ENCODE data around the gene NRSN2.

The NRSN2 gene

DNA sequence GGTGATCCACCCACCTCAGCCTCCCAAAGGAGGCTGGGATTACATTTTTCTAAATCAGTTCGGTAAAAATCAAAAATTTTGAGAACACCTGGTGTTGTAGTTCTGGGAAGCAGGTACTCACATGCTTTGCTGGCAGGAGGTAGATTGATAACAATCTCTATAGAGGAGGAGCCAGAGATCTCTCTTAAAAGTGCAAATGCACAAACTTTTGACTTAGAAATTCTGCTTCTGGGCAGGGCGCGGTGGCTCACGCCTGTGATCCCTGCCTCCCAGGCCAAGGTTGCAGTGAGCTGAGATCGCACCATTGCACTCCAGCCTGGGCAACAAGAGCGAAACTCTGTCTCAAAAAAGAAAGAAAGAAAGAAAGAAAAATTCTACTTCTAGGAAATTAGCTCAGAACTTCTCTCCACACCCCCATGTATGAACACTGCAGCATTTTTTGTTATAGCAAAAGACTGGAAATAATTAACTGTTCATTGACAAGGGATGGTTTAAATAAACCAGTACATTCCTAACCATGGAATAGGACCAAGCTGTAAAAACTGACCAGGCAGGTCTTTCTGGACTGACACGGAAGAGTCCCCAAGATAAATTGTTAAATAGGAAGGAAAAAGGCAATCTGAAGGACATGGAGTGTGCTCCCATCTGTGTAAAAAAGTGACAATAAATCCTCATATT lies 19.3 kb downstream of the NRSN2 start:
- H3K27ac ChIP-seq = no peak overlapping the region
- H3K27me3 ChIP-seq (replicated peaks) = no peaks in the 10 kb centered on the region
- no peak overlapping the region for H3K4me3 ChIP-seq (ENCODE audit: low read depth, low read length)
- no peaks in the 10 kb centered on the region for H3K36me3 ChIP-seq (replicated peaks)
- in situ Hi-C loops (cut with HindIII; ENCODE audit: low pct_ligation_motif_present, low sequenced_read_pairs) = no loop called here
- DNase-seq = no peak
- TF ChIP-seq, protein P1, sequence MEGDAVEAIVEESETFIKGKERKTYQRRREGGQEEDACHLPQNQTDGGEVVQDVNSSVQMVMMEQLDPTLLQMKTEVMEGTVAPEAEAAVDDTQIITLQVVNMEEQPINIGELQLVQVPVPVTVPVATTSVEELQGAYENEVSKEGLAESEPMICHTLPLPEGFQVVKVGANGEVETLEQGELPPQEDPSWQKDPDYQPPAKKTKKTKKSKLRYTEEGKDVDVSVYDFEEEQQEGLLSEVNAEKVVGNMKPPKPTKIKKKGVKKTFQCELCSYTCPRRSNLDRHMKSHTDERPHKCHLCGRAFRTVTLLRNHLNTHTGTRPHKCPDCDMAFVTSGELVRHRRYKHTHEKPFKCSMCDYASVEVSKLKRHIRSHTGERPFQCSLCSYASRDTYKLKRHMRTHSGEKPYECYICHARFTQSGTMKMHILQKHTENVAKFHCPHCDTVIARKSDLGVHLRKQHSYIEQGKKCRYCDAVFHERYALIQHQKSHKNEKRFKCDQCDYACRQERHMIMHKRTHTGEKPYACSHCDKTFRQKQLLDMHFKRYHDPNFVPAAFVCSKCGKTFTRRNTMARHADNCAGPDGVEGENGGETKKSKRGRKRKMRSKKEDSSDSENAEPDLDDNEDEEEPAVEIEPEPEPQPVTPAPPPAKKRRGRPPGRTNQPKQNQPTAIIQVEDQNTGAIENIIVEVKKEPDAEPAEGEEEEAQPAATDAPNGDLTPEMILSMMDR (IDR thresholded peaks at IDR 0.05; ENCODE audit: low read depth, low read length, missing control alignments) = no peak

GRCh38 chr20:366719-367485 lies 20.0 kb downstream of the NRSN2 start:
- Histone ChIP-seq H3K27ac (no peak overlapping the region), H3K27me3 (replicated peaks) (no peaks in the 10 kb centered on the region), H3K36me3 (replicated peaks) (no peaks in the 10 kb centered on the region), H3K4me3 (ENCODE audit: low read depth, low read length) (no peak overlapping the region)
- in situ Hi-C loops (cut with HindIII; ENCODE audit: low pct_ligation_motif_present, low sequenced_read_pairs) = no loop called here
- no peak for DNase-seq
- TF ChIP-seq, protein P1 (IDR thresholded peaks at IDR 0.05; ENCODE audit: low read depth, low read length, missing control alignments) = no peak

DNA sequence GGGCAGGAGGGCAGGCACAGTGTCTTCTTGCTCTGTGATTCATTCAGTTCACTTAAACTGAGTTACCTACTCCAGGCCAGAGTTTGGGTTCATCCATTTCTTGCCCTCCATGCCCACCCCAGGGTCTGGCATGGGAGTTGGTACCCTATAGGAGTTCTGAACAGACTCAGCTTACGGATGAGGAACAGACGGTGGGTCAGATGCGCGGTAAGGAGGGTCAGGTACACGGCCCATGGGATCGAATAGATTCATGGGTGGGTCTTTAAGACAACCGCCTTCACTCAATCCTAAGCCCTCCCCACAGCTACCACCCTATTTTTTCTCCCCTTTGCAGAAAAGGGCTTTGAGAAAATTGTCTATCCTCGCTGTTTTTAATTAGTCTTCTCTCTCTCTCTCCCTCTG lies 20.6 kb downstream of the NRSN2 start:
- H3K4me3 ChIP-seq (ENCODE audit: low read depth, low read length) = no peak overlapping the region
- H3K27me3 ChIP-seq (replicated peaks) = no peaks in the 10 kb centered on the region
- TF ChIP-seq, protein P1 (IDR thresholded peaks at IDR 0.05; ENCODE audit: low read depth, low read length, missing control alignments) = no peak
- in situ Hi-C loops (cut with HindIII; ENCODE audit: low pct_ligation_motif_present, low sequenced_read_pairs) = no loop called here
- no peak for DNase-seq
- no peaks in the 10 kb centered on the region for H3K36me3 ChIP-seq (replicated peaks)
- no peak overlapping the region for H3K27ac ChIP-seq

DNA sequence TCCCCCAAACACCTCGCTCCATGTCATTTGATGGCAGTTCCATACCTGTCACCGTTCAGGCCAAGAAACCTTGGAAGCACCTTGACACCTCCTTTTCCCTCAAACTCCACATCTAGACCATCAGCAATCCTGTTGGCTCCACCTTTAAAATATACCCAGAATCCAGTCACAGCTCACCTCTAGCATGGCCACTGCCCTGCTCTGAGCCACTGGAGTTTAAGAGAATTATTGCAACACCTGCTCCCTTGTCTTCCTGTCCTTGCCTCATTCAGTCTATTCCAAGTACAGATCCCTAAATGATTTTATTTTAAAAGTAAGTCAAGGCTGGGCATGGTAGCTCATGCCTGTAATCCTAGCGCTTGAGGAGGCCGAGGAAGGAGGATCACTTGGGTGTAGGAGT lies 22.0 kb downstream of the NRSN2 start:
- H3K27ac ChIP-seq = no peak overlapping the region
- in situ Hi-C loops (cut with HindIII; ENCODE audit: low pct_ligation_motif_present, low sequenced_read_pairs) = no loop called here
- TF ChIP-seq, protein P1 (IDR thresholded peaks at IDR 0.05; ENCODE audit: low read depth, low read length, missing control alignments) = no peak
- no peaks in the 10 kb centered on the region for H3K27me3 ChIP-seq (replicated peaks)
- H3K36me3 ChIP-seq (replicated peaks) = no peaks in the 10 kb centered on the region
- H3K4me3 ChIP-seq (ENCODE audit: low read depth, low read length) = no peak overlapping the region
- DNase-seq = no peak

DNA sequence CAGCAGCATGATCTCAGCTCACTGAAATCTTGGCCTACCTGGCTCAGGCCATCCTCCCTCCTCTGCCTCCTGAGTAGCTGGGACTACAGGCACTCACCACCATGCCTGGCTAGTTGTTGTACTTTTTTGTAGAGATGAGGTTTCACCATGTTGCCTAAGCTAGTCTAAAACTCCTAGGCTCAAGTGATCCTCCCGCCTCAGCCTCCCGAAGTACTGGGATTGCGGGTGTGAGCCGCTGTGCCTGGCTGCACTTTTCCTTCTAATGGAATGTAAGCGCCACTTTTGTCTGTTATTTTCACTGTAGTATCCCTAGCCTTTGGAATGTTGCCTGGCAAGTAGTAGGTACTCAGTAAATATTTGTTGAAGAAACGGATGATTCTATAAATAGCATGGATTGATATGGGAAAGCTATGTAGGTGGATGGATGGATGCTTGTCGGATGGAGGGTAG lies 23.3 kb downstream of the NRSN2 start:
- no peaks in the 10 kb centered on the region for H3K36me3 ChIP-seq (replicated peaks)
- no peak overlapping the region for H3K4me3 ChIP-seq (ENCODE audit: low read depth, low read length)
- H3K27ac ChIP-seq = no peak overlapping the region
- TF ChIP-seq, protein P1 (IDR thresholded peaks at IDR 0.05; ENCODE audit: low read depth, low read length, missing control alignments) = no peak
- DNase-seq = no peak
- H3K27me3 ChIP-seq (replicated peaks) = no peaks in the 10 kb centered on the region
- in situ Hi-C loops (cut with HindIII; ENCODE audit: low pct_ligation_motif_present, low sequenced_read_pairs) = no loop called here

Data from brain microvascular endothelial cell (primary cell).